Thyroid gland (tissue), 4 donors: Measurements from ENCODE around the gene CA12. TPM values are rescaled to one million over a fixed set of nuclear protein-coding genes. Genes with fewer than 3 reads are reported as not detected.

Experiments used
- DNase-seq, 2 donors: peaks; one replicate each; pipeline ENCODE4 v3.0.0-alpha.2; 2019
- H3K27ac ChIP-seq, 3 donors: fragments of 200-600 bp; sonication (generic); 1 replicate in 2 of 3; 2 replicates in 1 of 3; pipeline ENCODE4 v1.5.1; 2016 to 2019; ENCODE audit warnings: mild to moderate bottlenecking in 1 of 3, moderate library complexity in 1 of 3
- H3K27me3 ChIP-seq: fragments of 200-600 bp; sonication (generic); one replicate; pipeline ENCODE4 v1.5.1; 2019
- H3K36me3 ChIP-seq, 2 donors: fragments of 200-600 bp; sonication (generic); one replicate each; pipeline ENCODE4 v1.5.1; 2016 to 2019
- H3K4me1 ChIP-seq, 2 donors: fragments of 200-600 bp; sonication (generic); one replicate each; pipeline ENCODE4 v1.5.1; 2017 to 2019
- H3K4me3 ChIP-seq, 3 donors: fragments of 200-600 bp; sonication (generic); replicated peaks in 1 of 3; 1 replicate in 2 of 3; 2 replicates in 1 of 3; pipeline ENCODE4 v1.5.1; 2016; ENCODE audit warnings: mild to moderate bottlenecking in 1 of 3
- H3K9me3 ChIP-seq: fragments of 200-600 bp; sonication (generic); one replicate; pipeline ENCODE4 v1.5.1; 2017
- CTCF ChIP-seq, 6 experiments: fragments of 200-600 bp in 3 of 6; fragments of 450-650 bp in 3 of 6; sonication (generic) in 3 of 6; IDR thresholded peaks; one replicate each; pipeline ENCODE4 v1.5.1; 2016 to 2019; ENCODE audit warnings: antibody characterized with exemption in 6 of 6, mild to moderate bottlenecking in 2 of 6, inconsistent platforms in 1 of 6, moderate library complexity in 1 of 6
- POLR2A ChIP-seq, 2 donors: fragments of 450-650 bp; IDR thresholded peaks; one replicate each; pipeline ENCODE4 v1.6.1; 2017; ENCODE audit warnings: antibody characterized with exemption in 2 of 2, mild to moderate bottlenecking in 2 of 2, moderate library complexity in 1 of 2
- WGBS, 2 donors: methylation state at CpG; one replicate each; pipeline ENCODE4 v1.1.5; 2017; 5-methylcytosine and 5-hydroxymethylcytosine counted together
- intact Hi-C: fragments of 100-400 bp; cut with DNase I; formaldehyde crosslinking; loops from one replicate; pipeline ENCODE4 v1.15.1; 2023
- total RNA-seq, 4 donors: library from RNA; depleted of rRNA; stranded (reverse); fragments of >200 nt; gene quantifications; one replicate each; pipeline ENCODE4 v1.2.3, GENCODE V29; 2016

Gene CA12
- total RNA-seq, 4 donors from 2014 or later: 0.33 to 21.9 (median 4.3) TPM

GRCh38 chr15:63370764-63371163 lies 10.9 kb downstream of the CA12 start:
- no peaks in the 10 kb centered on the region for H3K36me3 ChIP-seq
- H3K27me3 ChIP-seq: no peaks in the 10 kb centered on the region
- WGBS, 2 donors: 33 to 38% methylated on average over 4 of the region's 4 CpGs
- peak overlapping the region in 2 of 3 donors; percentile 40 to 79 for H3K27ac ChIP-seq
- peak; percentile 55 to 58 for DNase-seq
- intact Hi-C loops: no loop called here
- H3K9me3 ChIP-seq: no peaks in the 10 kb centered on the region
- TF ChIP-seq CTCF (IDR thresholded peaks at IDR 0.05) (no peak), POLR2A (IDR thresholded peaks at IDR 0.05) (no peak)
- peaks cover 26 to 65% of the 10 kb centered on the region in 2 donors for H3K4me1 ChIP-seq
- H3K4me3 ChIP-seq: no peak overlapping the region

- H3K4me1 ChIP-seq: peaks cover 17 to 55% of the 10 kb centered on the region in 2 donors
- H3K27ac ChIP-seq: no peak overlapping the region
- intact Hi-C loops: no loop called here
- TF ChIP-seq CTCF (IDR thresholded peaks at IDR 0.05): no peak
- no peaks in the 10 kb centered on the region for H3K36me3 ChIP-seq
- H3K27me3 ChIP-seq: no peaks in the 10 kb centered on the region
- WGBS, 2 donors: 95% methylated on average over 4 of the region's 4 CpGs
- DNase-seq: no peak
- no peaks in the 10 kb centered on the region for H3K9me3 ChIP-seq
- no peak overlapping the region for H3K4me3 ChIP-seq
Observed at GRCh38 chr15:63369781-63370180, 11.9 kb downstream of the CA12 start.

- Histone ChIP-seq H3K4me1 (peaks cover 12 to 51% of the 10 kb centered on the region in 2 donors), H3K4me3 (no peak overlapping the region), H3K27ac (peak overlapping the region; percentile 48 to 63 (median 59)), H3K36me3 (no peaks in the 10 kb centered on the region), H3K27me3 (no peaks in the 10 kb centered on the region), H3K9me3 (no peaks in the 10 kb centered on the region)
- DNase-seq: peak; percentile 60 to 79
- WGBS, 2 donors: 54 to 72% methylated on average over 2 to 3 of the region's 3 CpGs
- TF ChIP-seq CTCF (IDR thresholded peaks at IDR 0.05) (no peak), POLR2A (IDR thresholded peaks at IDR 0.05) (peak in 1 of 2 donors; percentile 11)
- intact Hi-C loops: no loop called here
Observed at GRCh38 chr15:63369296-63369695, 12.3 kb downstream of the CA12 start.

- intact Hi-C loops: no loop called here
- Histone ChIP-seq H3K36me3 (no peaks in the 10 kb centered on the region), H3K4me3 (no peak overlapping the region), H3K9me3 (no peaks in the 10 kb centered on the region), H3K4me1 (peaks cover 6 to 43% of the 10 kb centered on the region in 2 donors), H3K27ac (peak overlapping the region; percentile 48 to 63 (median 59)), H3K27me3 (no peaks in the 10 kb centered on the region)
- no peak for DNase-seq
- 83 to 98% methylated on average over 4 to 6 of the region's 7 CpGs for WGBS, 2 donors
- TF ChIP-seq POLR2A (IDR thresholded peaks at IDR 0.05) (no peak), CTCF (IDR thresholded peaks at IDR 0.05) (no peak)
Observed at GRCh38 chr15:63368503-63368902, 13.1 kb downstream of the CA12 start.

- WGBS, 2 donors: 93 to 95% methylated on average over 6 of the region's 6 CpGs
- TF ChIP-seq POLR2A (IDR thresholded peaks at IDR 0.05) (no peak), CTCF (IDR thresholded peaks at IDR 0.05) (no peak)
- no peaks in the 10 kb centered on the region for H3K9me3 ChIP-seq
- H3K27ac ChIP-seq: no peak overlapping the region
- H3K27me3 ChIP-seq: no peaks in the 10 kb centered on the region
- DNase-seq: no peak
- H3K4me3 ChIP-seq: no peak overlapping the region
- H3K36me3 ChIP-seq: no peaks in the 10 kb centered on the region
- peaks cover 6 to 37% of the 10 kb centered on the region in 2 donors for H3K4me1 ChIP-seq
- intact Hi-C loops: no loop called here
Observed at GRCh38 chr15:63367900-63368299, 13.7 kb downstream of the CA12 start.
